ENCODE results near the gene ZBTB7B. TPM values are rescaled to one million over a fixed set of nuclear protein-coding genes. Genes with fewer than 3 reads are reported as not detected.

ZBTB7B gene
- total RNA-seq, 1 experiment from 2014 or later = 38.3 TPM

DNA sequence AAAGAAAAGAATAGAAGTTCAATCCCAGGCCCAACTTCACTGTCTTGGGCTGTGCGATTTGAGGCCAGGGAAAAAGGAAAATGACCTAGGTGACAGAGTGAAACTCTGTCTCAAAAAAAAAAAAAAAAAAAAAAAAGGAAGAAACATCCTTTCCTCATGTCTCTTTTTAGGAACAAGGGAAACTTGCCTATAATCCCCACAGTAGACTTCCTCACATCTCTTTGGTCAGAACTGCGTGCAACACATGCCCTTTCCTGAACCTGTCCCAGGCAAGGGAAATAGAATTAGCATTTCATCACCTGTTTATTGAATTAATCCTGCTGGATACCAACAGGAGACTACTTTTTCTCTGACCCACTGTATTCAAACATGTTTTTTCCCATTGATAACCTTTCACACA, 33.3 kb downstream of the ZBTB7B start:
- H4K91ac ChIP-seq (ENCODE audit: insufficient read length, low read depth, low read length) = no peak overlapping the region
- H3K79me1 ChIP-seq (ENCODE audit: insufficient read depth, low read depth, low read length, poor library complexity, severe bottlenecking) = no peaks in the 10 kb centered on the region
- H3K9ac ChIP-seq (ENCODE audit: extremely low read depth, insufficient read length, low read length) = no peak overlapping the region
- no peaks in the 10 kb centered on the region for H3K27me3 ChIP-seq (ENCODE audit: insufficient read depth, low read length)
- no peak overlapping the region; a peak in 1 of 5 replicates for H3K4me3 Mint-ChIP-seq
- no peak overlapping the region for H3K27ac Mint-ChIP-seq
- no peak overlapping the region for H2AK5ac ChIP-seq (ENCODE audit: insufficient read length, low read length)
- no CpG with 5 or more reads among the region's 2 CpGs for WGBS (ENCODE audit: extremely low coverage, insufficient read length, low lambda C conversion rate)
- H3K36me3 Mint-ChIP-seq (ENCODE audit: insufficient read depth in 1 of 3, low read depth in 3 of 3) = no peaks in the 10 kb centered on the region
- H2AFZ ChIP-seq (ENCODE audit: low read length) = no peak overlapping the region
- no peak overlapping the region for H3K27ac ChIP-seq (ENCODE audit: insufficient read length, low read depth, low read length)
- no peak overlapping the region for H2BK12ac ChIP-seq (ENCODE audit: insufficient read length, low read depth, low read length)
- H3T11ph ChIP-seq (ENCODE audit: low read length) = no peak overlapping the region
- peaks cover 44% of the 10 kb centered on the region for H3K27me3 Mint-ChIP-seq (ENCODE audit: low read depth)
- H3K4me1 Mint-ChIP-seq = peaks cover 3 to 6% of the 10 kb centered on the region in 2 experiments; a peak in 2 of 4 replicates
- H4K20me1 ChIP-seq (ENCODE audit: control insufficient read depth, insufficient read depth, insufficient read length) = no peaks in the 10 kb centered on the region
- H4K5ac ChIP-seq (ENCODE audit: insufficient read length, low read depth, low read length) = no peak overlapping the region
- H3K4me2 ChIP-seq (ENCODE audit: insufficient read depth, insufficient read length, low read length) = no peak overlapping the region
- no peak overlapping the region for H2BK5ac ChIP-seq (ENCODE audit: insufficient read length, low read length)
- H3K14ac ChIP-seq (ENCODE audit: insufficient read depth, low read length) = no peak overlapping the region
- H2BK120ac ChIP-seq (ENCODE audit: low read depth, low read length, poor library complexity, severe bottlenecking) = no peak overlapping the region
- H3K4me1 ChIP-seq (ENCODE audit: insufficient read depth, low read length) = no peaks in the 10 kb centered on the region
- no peak overlapping the region for H3K56ac ChIP-seq (ENCODE audit: insufficient read length, low read depth, low read length)
- TF ChIP-seq, protein P1, sequence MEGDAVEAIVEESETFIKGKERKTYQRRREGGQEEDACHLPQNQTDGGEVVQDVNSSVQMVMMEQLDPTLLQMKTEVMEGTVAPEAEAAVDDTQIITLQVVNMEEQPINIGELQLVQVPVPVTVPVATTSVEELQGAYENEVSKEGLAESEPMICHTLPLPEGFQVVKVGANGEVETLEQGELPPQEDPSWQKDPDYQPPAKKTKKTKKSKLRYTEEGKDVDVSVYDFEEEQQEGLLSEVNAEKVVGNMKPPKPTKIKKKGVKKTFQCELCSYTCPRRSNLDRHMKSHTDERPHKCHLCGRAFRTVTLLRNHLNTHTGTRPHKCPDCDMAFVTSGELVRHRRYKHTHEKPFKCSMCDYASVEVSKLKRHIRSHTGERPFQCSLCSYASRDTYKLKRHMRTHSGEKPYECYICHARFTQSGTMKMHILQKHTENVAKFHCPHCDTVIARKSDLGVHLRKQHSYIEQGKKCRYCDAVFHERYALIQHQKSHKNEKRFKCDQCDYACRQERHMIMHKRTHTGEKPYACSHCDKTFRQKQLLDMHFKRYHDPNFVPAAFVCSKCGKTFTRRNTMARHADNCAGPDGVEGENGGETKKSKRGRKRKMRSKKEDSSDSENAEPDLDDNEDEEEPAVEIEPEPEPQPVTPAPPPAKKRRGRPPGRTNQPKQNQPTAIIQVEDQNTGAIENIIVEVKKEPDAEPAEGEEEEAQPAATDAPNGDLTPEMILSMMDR (conservative IDR thresholded peaks at IDR 0.05) = no peak
- no peaks in the 10 kb centered on the region for H3K79me2 ChIP-seq (ENCODE audit: insufficient read depth, low read length)
- no peaks in the 10 kb centered on the region for H3K23me2 ChIP-seq (ENCODE audit: insufficient read length, low read depth, low read length, poor library complexity, severe bottlenecking)
- no peaks in the 10 kb centered on the region for H3K9me3 Mint-ChIP-seq
- H2BK15ac ChIP-seq (ENCODE audit: low read depth, low read length) = no peak overlapping the region
- H4K8ac ChIP-seq (replicated peaks; ENCODE audit: insufficient read length, low read depth, low read length) = no peak overlapping the region
- no peak overlapping the region for H3K18ac ChIP-seq (ENCODE audit: insufficient read length, low read depth, low read length)
- no peak overlapping the region for H2BK20ac ChIP-seq (ENCODE audit: low read depth, low read length, poor library complexity, severe bottlenecking)
- DNase-seq = no peak
- H3K9me3 ChIP-seq (ENCODE audit: control insufficient read depth, low read depth, low read length) = no peaks in the 10 kb centered on the region
- no peak overlapping the region for H3K4ac ChIP-seq (ENCODE audit: low read depth, low read length)
- no peak overlapping the region for H3K23ac ChIP-seq (ENCODE audit: insufficient read length, low read depth, low read length)
